NCI-H2227 (cell line): ENCODE data around the gene ST8SIA6.
"Not testable (repeated sequence)": the region's sequence is repeated elsewhere in the genome, so short reads cannot be mapped to it uniquely, and the experiment has no call there.

Experiments used
- DNase-seq: peaks from one replicate; lab custom pipeline; 2025; ENCODE audit not compliant: unreplicated experiment; lab: John Stamatoyannopoulos, UW

ST8SIA6 gene

DNA sequence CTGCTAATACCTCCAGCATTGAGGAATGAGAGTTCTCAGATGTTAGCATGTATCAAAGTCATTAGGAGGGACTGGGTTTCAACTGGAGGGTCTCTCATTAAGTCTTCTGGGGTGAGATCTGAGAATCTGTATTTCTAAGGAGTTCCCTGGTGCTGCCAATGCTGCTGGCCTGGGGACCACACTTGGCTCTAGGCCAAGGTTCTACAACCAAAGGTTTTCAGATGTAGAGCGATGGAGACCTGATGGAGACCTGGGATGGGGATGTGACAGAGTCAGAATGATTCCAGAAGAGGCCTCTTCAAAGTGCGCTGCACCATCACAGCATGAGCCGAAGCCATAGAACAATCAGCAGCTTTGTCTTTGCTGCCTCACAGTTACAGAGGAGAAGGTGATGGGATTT, 27.2 kb downstream of the ST8SIA6 start:
- no peak for DNase-seq

DNA sequence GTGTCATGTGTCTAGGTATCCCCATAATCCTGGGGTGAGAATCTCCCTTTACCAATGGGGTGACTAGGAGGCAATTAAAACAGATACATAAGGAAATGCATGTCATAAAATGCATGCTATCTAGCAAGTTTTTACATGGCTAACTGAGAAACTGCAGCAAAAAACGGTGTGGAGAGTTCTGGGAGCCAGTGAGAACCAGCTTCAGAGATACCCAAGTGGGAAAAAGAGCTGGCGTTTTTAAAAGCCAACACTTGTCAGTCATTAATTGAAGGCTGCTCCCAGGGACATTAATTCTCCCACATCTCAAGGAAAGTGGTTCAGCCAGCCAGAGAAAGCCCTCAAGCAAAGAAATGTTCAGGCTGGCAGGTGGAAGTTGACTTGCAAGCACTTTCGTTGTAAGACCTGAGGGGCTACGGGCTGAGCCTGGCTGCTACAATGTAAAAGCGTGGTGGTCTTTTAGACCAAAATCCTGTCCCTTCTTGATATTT, 28.1 kb downstream of the ST8SIA6 start:
- DNase-seq = no peak

DNA sequence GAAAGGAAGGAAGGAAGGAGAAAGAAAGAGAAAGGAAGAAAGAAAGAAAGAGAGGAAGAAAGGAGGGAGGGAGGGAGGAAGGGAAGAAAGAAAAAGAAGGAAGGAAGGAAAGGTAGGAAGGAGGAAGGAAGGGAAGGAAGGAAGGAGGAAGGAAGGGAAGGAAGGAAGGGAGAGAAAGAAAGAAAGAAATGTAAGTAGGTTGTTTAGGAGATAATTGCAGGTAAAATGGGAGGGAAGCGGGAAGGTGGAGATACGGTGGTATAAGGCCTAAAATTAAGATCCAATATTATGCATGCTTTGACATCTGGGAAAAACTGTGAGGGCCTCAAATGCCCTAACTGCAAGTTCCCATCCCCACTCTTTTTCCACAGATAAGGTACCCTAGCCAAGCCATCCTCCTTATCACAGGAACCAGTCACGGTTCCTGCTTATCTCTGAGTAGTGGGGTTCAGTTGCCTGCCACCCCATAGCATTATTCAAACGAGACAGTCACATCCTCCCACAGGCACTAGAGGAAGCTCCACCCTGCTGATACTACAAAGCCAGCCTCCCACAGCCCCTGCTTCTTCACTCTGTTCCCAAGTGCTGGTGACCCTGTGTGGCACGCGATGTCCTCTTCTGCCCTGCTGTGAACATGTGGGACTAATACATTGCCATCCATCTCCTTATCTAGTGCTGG, 28.7 kb downstream of the ST8SIA6 start:
- DNase-seq = no peak

DNA sequence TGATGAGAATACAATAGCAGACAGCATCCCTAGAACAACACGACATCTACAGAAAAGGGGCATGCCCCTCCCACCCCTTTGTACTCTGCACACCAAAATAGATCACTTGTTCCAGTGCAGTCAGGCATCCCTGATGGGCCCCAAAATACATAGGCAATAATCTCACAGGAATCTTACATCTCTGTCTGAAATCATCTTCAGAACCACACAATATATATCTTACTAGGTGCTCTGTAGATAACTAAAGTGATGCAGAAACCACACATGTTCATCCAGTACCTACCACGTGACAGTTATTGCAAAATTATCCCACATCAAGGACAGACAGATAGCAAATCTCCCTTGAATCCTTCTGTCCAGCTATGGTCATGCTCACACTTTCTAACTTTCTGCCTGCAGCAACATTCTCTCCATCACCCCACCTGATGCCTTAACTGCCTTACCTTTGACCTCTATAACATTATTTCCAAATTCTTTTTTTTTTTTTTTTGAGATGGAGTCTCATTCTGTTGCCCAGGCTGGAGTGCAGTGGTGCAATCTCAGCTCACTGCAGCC, 30.7 kb downstream of the ST8SIA6 start:
- no peak for DNase-seq

DNA sequence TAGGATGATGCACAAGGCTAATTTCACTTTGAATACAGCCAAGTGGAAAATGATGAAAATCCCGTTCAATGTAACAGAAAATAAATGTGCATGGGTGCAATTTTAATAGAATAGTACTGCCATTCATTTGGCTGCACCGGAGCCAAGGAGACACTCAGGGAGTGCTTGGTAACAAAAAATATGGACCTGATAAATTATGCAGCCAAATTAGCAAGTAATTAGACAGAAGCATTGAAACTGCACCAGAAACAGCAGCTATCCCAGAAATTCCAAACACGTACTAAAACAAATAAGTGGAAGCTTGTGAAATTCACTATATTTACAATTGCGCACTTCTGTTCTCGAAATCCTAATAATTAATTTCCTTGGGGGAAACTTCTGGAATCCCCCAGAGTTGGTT, 31.5 kb downstream of the ST8SIA6 start:
- DNase-seq = no peak

DNA sequence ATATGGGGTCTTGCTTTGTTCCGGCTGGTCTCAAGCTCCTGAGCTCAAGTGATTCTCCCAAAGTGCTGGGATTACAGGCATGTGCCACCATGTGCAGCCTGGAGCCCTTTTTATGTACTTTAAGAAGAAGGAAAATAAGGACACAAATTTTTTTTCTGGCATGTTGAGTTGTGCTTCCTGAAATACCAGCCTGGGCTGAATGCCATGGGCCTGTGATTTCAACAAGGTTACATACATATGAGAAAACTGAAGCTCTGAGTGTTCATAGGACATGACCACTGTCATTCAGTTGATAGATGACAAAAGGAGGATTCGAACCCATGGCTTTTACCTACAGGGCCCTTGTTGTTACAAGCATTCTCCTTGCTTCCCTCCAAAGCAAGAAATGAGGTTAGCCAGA, 36.1 kb downstream of the ST8SIA6 start:
- no peak for DNase-seq

DNA sequence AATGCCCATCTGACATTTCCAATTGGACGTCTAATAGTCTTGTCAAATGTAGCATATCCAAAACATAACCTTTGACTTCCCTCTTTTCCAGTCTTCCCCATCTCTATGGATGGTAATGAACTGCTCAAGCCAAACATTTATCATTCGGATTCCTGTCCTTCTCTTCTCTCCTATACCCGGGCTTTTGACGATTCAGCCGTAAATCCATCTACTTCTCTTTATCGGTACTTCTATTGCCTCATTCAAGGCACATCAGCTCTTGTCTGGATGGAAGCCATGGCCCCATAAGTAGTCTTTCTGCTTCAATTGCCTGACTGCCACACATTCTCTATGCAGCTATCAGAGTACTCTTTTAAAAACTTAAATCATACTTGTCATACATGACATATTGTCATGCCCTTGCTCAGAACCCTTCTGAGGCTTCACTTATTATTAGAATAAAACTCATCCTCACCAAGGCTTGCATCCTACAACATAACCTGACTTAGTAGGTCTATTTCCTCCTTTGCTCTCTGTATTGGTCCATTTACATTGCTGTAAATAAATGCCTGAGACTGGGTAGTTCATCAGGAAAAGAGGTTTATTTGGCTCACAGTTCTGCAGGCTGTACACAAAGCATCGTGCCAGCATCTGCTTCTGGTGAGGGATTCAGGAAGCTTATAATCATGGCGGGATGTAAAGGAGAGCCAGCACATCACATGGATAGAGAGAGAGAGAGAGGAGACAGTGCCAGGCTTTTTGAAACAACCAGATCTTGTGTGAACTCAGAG, 37.8 kb downstream of the ST8SIA6 start:
- DNase-seq = no peak

DNA sequence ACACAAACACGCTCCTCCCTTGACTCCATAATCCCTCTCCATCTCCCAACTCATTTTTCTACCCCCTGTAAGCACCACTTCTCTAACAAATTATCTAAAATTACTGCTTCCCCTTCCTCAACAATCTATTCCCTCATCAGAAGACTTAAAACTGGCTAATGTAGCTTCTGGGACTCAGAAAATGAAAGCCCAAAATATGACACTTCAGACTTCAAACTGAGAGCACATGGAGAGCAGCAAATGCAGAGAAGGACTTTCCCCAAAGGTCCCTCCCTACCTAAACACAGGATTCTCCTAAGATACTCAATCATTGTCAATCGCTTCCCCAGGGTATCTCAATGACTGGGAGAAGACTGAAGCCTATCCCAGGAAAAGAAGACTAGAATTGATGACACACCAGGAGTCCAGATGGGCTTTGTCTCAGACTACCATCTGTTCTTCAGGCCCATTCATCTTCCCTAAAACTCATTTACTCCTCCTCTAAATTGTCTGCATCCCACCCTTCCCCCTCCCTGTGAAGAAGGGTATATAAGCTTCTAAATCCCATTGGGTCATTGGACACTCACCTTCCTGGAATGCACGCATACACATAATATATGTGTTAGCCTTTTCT, 39.2 kb downstream of the ST8SIA6 start:
- DNase-seq = no peak

DNA sequence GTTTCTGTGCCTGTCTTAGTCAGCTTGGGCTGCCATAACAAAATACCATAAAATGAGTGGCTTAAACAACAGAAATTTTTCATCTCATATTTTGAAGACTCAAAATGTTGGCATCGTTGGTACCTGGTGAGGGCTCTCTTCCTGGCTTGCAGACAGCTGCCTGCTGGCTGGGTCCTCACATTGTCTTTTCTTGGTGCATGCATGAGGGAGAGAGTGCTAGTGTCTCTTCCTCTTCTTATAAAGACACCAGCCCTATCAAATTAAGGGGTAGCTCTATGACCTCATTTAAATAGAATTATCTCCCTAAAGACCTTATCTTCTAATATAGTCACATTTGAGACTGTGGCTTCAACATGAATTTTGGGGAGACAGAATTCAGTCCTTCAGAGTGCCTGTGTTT, 39.9 kb downstream of the ST8SIA6 start:
- no peak for DNase-seq

DNA sequence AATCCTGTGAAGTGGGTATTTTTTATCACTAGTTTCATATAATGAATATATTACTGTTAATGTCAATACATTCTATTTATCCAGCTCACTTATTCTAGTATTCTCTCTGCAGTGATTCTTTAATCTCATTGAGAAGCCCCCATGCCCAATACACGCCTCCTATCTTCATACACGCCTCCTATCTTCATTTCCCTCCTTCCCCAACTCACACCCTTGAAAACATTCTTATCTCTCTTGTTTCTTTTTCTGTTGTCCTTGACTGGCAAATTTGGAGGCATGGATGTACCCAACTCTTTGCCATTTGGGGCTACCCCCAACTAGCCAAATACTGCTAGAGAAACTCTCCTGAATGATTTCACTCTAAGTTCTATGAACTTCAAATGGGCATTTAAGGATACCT, 40.5 kb downstream of the ST8SIA6 start:
- no peak for DNase-seq

DNA sequence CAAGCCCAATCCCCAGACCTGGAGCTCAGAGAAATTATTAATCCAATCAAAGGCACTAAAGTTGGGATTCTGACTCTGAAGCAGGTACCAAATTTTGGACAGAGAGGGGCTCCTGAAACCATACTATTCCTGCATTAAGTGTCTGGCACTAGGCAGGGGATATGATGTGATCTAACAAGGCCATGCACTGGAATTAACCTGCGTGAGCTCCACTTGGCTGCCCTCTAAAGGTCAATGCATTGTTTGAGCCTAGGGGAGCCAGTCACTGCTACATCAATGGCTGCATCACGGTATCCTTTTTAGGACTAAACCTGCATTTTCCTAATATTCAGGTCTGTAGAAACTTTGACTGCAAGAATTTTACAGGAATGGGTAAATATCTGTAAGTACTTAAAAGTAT, 42.1 kb downstream of the ST8SIA6 start:
- no peak for DNase-seq

DNA sequence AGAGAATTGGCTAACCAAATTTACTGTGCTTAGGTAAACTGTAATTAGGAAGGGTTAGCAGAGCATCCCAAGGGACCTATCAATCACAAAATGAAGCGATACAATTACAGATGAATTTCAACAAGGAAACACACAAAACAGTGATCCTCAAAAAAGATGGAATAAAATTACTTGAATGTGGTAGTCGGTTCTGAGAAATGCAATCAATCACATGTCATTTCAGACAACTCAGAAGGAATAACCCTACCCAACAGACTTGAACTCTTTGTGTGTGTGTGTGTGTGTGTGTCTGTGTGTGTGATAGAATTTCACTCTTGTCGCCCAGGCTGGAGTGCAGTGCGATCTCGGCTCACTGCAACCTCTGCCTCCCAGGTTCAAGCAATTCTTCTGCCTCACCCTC, 43.5 kb downstream of the ST8SIA6 start:
- DNase-seq = no peak

DNA sequence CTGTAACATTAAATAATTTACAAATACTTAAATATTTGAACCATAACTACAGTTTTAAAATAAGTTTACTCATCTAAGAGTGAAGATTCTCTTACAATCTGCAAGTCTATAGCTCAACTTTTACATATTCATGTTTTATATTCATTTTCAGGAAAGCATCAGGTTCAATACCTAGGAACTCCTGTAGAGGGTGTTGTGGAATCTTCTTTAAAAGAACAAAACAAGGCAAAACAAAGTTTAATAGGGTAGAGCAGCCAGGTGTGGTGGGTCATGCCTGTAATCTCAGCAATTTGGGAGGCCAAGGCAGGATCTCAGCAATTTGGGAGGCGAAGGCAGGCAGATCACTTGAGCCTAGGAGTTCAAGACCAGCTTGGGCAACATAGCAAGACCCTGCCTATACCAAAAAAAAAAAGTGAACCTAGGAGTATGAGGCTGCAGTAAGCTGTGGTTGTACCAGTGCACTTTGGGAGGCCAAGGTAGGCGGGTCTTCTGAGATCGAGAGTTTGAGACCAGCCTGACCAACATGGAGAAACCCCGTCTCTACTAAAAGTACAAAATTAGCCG, 45.1 kb downstream of the ST8SIA6 start:
- DNase-seq = no peak

DNA sequence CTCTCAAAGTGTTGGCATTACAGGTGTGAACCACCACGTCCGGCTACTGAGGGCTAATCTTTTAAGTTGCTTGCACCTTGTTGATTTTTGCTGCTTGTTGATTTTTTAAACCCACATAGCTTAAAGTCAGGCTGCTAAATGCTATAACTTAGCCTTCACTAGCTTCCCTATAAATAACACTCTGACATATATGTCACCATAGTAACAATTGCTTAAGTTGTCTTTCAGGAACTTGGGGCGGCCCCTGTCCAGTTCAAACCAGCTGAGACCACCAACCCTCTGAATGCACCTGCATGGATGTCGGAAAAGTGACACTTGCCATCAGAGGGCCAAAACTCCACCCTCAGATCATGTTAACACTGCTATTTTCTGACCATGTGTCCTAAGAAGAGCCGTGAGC, 47.3 kb downstream of the ST8SIA6 start:
- DNase-seq = no peak

DNA sequence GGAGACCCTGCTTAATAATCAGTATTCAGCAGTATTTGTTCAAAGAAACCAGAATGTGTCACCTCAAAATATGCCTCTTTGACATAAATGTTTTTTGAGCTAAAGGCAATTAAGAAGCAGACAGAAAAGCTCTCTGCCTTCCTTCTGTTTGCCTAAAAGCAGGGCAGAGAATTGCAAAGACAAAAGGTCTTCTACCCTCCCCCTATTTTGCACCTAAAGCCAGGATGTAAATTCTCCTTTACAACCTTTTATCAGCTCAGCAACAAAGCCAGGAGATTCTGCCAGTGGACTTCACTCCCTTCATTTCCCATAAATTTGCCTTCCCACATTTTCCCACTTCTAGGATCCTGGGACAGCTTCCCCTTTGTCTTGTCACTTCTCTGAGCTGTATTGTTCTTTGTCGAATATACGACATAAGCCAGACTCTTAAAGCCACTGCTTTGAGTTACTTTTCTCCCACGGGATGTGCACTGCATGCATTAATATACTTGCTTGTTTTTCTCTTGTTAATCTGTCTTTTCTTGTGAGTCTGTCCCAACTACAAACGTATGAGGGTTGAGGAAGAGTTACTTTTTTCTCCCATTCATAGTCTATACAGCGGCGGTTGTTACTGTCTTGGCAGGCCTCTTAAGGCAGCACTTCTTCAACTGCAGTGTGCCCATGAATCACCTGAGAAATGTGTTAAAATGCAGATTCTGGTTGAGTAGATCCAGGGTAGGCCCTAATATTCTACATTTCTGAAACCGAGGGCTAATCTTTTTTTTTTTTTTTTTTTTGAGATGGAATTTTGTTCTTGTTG, 48.2 kb downstream of the ST8SIA6 start:
- no peak for DNase-seq

DNA sequence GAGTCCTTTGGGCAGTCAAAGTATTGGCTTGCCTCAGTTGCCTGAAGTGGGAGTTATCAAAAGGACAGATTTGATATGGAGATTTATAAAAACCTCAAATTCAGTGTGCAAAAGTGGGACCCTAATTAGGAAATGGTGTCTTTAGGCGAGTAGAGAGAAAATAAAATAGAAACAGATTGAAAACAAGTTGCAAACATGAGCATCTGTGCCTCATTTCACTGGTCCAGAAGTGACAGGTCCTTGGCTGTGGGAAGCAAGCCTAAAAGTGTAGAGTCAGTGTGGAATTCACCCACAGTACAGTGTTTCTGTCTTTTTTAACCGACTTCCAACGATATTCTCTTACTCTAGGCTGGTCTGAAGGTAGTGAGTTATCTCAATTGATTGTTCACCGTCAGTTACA, 51.2 kb downstream of the ST8SIA6 start:
- no peak for DNase-seq

DNA sequence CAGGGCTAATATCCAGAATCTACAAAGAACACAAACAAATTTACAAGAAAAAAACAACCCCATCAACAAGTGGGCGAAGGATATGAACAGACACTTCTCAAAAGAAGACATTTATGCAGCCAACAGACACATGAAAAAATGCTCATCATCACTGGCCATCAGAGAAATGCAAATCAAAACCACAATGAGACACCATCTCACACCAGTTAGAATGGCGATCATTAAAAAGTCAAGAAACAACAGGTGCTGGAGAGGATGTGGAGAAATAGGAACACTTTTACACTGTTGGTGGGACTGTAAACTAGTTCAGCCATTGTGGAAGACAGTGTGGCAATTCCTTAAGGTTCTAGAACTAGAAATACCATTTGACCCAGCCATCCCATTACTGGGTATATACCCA, 52.4 kb downstream of the ST8SIA6 start:
- not testable (repeated sequence) for DNase-seq

DNA sequence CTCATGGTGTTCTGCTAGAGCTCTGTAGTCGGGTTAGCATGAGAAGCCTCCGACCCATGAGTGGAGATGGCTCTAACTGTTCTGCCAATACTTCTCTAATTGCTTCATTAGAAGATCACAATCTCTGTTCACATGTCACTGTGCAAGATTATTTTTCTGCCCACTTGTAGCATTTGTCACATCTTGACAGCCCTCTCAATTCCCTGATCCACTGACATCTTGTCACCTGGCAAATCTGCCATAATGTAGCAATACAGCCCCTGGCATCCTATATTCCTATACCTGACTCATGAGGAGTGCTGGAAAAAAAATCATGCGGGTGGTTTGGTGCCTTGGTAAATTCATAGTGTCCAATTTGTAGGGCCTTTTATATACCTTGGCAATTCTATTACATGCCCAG, 58.4 kb downstream of the ST8SIA6 start:
- no peak for DNase-seq

DNA sequence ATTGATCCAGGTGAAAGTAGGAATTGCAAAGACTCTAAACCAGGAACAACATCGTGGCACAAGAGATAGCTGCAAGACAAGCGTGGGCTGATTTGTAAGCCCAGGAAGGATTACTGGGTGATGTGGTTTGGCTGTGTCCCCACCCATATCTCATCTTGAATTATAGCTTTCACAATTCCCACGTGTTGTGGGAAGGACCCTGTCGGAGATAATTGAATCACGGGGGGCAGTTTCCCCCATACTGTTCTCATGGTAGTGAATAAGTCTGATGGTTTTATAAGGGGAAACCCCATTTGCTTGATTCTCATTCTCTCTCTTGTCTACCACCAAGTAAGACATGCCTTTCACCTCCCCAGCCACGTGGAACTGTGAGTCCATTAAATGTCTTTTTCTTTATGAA, 59.5 kb downstream of the ST8SIA6 start:
- no peak for DNase-seq

DNA sequence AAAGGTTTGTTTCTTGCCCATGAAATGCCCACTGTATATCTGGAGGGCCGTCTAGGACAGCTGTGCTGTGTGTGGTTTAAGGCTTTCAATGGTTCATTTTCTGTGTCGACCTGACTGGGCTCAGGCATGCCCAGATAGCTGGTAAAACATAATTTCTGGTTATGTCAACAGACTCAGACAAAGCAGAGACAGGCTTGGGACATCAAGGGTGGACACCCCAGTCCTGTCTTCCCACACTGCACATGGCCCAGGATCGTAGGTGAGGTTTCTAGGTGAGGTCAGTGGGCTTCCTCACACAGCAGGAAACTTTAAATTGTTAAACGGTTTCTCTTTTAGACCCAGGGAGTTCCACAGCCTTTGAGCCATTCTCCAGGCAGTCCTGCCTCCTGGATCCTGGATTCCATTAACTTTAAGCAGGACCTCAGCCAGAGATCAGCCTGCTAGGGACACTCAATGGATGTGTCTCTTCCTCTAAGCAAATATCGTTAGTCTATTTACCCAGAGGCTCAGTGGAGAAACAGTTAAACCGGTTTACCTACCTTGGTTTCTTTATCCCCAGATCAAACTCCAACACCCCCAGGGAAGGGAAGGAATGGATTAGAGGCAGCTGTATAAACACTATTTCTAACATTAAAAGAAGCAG, 66.4 kb downstream of the ST8SIA6 start:
- no peak for DNase-seq
